ENCODE measurements around the gene DNAJB2. TPM values are rescaled to one million over a fixed set of nuclear protein-coding genes. Genes with fewer than 3 reads are reported as not detected.
A peak's percentile ranks its signal among the peaks of the same experiment; 100 is the strongest.

Gene DNAJB2
- total RNA-seq, 4 donors from 2014 or later = 91.2 to 138 (median 107) TPM

DNA sequence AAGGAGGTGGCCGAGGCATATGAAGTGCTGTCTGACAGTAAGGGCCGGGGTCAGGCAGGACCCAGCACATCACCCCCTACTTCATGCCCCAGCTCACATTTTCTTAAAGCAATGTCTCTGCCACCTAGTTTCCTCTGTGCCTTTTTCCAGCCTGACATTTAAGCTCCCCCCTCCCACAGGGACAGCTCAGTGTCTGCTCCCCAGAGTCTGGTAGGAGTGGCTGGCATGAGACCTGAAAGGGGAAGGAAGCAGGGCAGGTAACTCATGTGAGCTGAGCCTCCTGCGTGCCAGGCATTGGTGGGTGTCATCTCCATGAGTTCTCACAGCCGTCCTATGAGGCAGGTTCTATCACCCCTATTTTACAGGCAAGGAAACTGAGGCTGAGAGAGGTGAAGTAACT is 1.5 kb downstream of the DNAJB2 start:
- DNase-seq (ENCODE audit: low spot score in 2 of 2) = no peak
- TF ChIP-seq POLR2AphosphoS5 (IDR thresholded peaks at IDR 0.05) (no peak), POLR2A (IDR thresholded peaks at IDR 0.05) (no peak), EP300 (IDR thresholded peaks at IDR 0.05) (no peak)
- TF ChIP-seq, protein P1, sequence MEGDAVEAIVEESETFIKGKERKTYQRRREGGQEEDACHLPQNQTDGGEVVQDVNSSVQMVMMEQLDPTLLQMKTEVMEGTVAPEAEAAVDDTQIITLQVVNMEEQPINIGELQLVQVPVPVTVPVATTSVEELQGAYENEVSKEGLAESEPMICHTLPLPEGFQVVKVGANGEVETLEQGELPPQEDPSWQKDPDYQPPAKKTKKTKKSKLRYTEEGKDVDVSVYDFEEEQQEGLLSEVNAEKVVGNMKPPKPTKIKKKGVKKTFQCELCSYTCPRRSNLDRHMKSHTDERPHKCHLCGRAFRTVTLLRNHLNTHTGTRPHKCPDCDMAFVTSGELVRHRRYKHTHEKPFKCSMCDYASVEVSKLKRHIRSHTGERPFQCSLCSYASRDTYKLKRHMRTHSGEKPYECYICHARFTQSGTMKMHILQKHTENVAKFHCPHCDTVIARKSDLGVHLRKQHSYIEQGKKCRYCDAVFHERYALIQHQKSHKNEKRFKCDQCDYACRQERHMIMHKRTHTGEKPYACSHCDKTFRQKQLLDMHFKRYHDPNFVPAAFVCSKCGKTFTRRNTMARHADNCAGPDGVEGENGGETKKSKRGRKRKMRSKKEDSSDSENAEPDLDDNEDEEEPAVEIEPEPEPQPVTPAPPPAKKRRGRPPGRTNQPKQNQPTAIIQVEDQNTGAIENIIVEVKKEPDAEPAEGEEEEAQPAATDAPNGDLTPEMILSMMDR (IDR thresholded peaks at IDR 0.05) = no peak
- WGBS = 86% methylated on average over 4 of the region's 4 CpGs
- Histone ChIP-seq H3K4me1 (peaks cover 77% of the 10 kb centered on the region), H3K27ac (peak overlapping the region; percentile 99), H3K36me3 (peaks cover 46% of the 10 kb centered on the region), H3K4me3 (peak overlapping the region; percentile 93), H3K9me3 (no peaks in the 10 kb centered on the region), H3K27me3 (no peaks in the 10 kb centered on the region)

DNA sequence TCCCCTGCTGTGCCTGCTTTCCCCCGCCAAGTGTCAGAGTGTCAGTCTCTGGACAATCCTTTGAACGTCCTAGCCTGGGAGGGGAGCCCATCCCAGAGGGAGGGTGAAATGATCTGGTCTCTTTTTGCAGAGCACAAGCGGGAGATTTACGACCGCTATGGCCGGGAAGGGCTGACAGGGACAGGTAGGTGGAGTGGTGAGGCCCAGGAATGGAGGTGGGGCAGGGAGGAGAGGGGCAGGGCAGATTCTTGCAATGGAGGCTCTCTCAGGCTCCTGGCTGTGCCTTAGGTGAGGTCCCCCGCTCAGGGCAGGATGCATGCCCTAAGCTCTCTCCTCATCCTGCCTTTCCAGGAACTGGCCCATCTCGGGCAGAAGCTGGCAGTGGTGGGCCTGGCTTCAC is 2.4 kb downstream of the DNAJB2 start:
- no peak overlapping the region for H3K4me3 ChIP-seq
- DNase-seq (ENCODE audit: low spot score in 2 of 2) = no peak
- H3K9me3 ChIP-seq = no peaks in the 10 kb centered on the region
- no peaks in the 10 kb centered on the region for H3K27me3 ChIP-seq
- H3K4me1 ChIP-seq = peaks cover 86% of the 10 kb centered on the region
- TF ChIP-seq POLR2A (IDR thresholded peaks at IDR 0.05) (no peak), EP300 (IDR thresholded peaks at IDR 0.05) (no peak), POLR2AphosphoS5 (IDR thresholded peaks at IDR 0.05) (no peak)
- TF ChIP-seq, protein P1 (IDR thresholded peaks at IDR 0.05) = no peak
- WGBS = 67% methylated on average over 5 of the region's 8 CpGs
- H3K27ac ChIP-seq = no peak overlapping the region
- H3K36me3 ChIP-seq = peaks cover 46% of the 10 kb centered on the region

DNA sequence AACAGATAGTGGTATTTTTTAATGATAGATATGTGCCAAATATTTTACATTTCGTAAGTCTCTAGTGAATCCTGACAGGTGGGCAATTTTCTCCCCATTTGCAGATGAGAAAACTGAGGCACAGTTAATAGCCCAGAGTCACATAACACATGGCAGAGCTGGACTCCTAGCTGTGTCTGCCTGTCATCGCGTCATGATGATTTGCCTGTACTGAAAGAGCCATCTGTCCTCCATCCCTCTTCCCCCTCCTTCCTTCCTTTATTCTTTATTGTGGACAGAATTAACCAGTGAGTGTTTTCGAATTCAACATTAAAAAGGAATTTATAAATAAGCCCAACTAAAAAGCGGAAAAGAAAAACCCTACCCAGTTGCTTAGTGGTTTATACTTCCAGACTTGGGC is 3.2 kb downstream of the DNAJB2 start:
- H3K4me3 ChIP-seq = no peak overlapping the region
- H3K36me3 ChIP-seq = peaks cover 46% of the 10 kb centered on the region
- H3K27ac ChIP-seq = no peak overlapping the region
- no peaks in the 10 kb centered on the region for H3K9me3 ChIP-seq
- no peaks in the 10 kb centered on the region for H3K27me3 ChIP-seq
- peaks cover 92% of the 10 kb centered on the region for H3K4me1 ChIP-seq
- no peak for DNase-seq (ENCODE audit: low spot score in 2 of 2)
- TF ChIP-seq POLR2AphosphoS5 (IDR thresholded peaks at IDR 0.05) = no peak
- TF ChIP-seq, protein P1 (IDR thresholded peaks at IDR 0.05) = no peak
- no peak for TF ChIP-seq POLR2A (IDR thresholded peaks at IDR 0.05)
- TF ChIP-seq EP300 (IDR thresholded peaks at IDR 0.05) = no peak
- WGBS = 80% methylated on average over 5 of the region's 5 CpGs

DNA sequence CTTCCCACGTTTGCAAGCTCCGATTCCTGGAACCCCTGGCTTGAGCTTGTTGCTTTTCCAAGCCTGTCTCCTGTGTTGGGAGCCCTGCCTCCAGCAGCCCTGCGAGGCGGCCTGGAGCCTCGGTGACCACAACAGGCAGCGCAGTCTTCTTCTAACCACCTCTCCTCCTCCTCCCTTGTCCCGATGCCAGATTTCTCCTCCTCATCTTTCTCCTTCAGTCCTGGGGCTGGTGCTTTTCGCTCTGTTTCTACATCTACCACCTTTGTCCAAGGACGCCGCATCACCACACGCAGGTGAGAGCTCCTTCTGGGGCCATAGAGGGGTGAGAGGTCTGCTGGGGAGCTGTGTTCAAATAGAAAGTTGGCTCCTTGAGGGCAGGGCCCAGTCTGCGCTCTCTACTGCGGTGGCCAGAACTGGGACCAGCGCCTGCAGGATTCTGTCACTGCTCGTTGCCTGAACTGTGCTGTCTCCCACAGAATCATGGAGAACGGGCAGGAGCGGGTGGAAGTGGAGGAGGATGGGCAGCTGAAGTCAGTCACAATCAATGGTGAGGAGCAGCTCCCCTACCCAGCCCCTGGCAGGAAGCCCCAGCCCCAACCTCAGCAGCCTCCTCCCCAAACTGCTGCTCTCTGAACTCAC is 3.9 kb downstream of the DNAJB2 start:
- peak in 1 of 2 donors; percentile 56 for DNase-seq (ENCODE audit: low spot score in 2 of 2)
- Histone ChIP-seq H3K9me3 (no peaks in the 10 kb centered on the region), H3K36me3 (peaks cover 46% of the 10 kb centered on the region), H3K27ac (no peak overlapping the region), H3K27me3 (no peaks in the 10 kb centered on the region), H3K4me3 (no peak overlapping the region), H3K4me1 (peaks cover 92% of the 10 kb centered on the region)
- WGBS = 85% methylated on average over 16 of the region's 17 CpGs
- TF ChIP-seq POLR2A (IDR thresholded peaks at IDR 0.05) = no peak

DNA sequence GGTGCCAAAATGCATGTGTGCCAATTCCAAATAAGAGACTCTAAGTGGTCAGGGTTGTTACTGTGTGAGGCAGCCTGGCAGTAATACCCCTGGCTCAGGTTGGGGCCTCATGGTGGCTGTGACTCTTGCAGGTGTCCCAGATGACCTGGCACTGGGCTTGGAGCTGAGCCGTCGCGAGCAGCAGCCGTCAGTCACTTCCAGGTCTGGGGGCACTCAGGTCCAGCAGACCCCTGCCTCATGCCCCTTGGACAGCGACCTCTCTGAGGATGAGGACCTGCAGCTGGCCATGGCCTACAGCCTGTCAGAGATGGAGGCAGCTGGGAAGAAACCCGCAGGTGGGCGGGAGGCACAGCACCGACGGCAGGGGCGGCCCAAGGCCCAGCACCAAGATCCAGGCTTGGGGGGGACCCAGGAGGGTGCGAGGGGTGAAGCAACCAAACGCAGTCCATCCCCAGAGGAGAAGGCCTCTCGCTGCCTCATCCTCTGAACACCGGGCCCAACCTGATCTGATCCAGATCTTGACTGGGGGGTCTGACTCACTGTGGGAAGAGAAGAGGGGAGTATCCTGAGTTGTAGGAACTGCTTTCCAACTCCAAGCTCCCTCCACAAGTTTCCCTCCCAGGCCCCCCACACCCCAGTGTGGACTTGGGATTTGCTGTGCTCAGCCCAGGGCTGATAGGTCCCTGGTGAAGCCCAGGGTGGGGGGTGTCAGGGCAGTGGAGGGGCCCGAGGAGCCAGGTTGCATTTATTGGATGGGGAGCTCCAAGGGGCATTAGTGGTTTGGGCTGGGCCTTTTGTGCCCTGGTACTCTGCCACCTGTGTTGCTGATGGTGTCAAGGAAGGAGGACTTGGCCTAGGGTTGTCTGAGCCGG is 5.6 kb downstream of the DNAJB2 start:
- DNase-seq (ENCODE audit: low spot score in 2 of 2) = peak in 1 of 2 donors; percentile 60
- Histone ChIP-seq H3K36me3 (peaks cover 46% of the 10 kb centered on the region), H3K27me3 (no peaks in the 10 kb centered on the region), H3K4me1 (peaks cover 89% of the 10 kb centered on the region), H3K27ac (peak overlapping the region; percentile 56), H3K9me3 (no peaks in the 10 kb centered on the region), H3K4me3 (no peak overlapping the region)
- 80% methylated on average over 12 of the region's 16 CpGs for WGBS
- TF ChIP-seq POLR2A (IDR thresholded peaks at IDR 0.05) (no peak), POLR2AphosphoS5 (IDR thresholded peaks at IDR 0.05) (no peak)
- TF ChIP-seq, protein P1 (IDR thresholded peaks at IDR 0.05) = no peak

All from suprapubic skin (tissue), 4 donors.